GM19455 (cell line): Measurements from ENCODE around the gene POLE4.
A peak's percentile ranks its signal among the peaks of the same experiment; 100 is the strongest.

Experiments used
- ATAC-seq: cut with Tn5 transposase; IDR thresholded peaks from one replicate; pipeline ENCODE4 v1.9.1; 2021; ENCODE audit not compliant: unreplicated experiment

The POLE4 gene

DNA sequence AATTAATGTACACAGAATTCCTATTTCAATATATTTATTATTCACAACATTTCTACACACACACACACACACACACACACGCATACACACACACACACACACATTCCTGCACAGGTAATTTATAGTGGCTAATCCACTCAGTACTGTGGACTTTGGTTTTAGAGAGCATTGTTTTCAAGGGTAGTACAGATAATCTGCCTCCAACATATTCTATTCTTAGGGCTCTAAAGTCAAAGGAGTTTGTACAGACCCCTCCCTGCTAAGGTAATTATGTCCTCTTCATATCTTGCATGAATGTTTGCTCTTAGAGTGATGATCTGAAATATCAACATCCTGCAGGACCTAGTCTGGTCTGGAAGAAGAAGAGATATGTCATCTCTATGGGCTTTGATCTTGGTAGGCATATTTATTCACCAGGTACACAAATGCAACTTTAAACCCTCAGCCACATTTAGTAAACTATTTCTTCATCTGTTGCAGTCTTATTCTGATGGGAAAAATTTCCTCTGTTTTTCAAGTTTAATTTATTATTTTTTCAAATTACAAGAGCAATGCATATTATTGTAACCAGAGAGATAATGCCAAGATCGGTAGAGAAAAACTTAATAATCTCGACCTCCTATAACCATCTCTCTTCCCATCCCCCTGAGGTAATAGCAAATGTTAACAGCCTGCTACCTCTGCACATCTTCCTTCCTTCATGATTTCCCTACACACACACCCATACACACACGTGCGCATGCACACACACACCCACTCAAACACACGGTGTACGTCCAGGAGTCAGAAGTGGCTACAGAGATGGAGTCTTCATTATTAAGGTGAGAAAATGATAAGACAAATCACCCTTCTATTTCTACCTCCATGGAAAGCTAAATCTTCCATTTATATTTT, 18.3 kb upstream of the POLE4 start:
- ATAC-seq, result no peak

DNA sequence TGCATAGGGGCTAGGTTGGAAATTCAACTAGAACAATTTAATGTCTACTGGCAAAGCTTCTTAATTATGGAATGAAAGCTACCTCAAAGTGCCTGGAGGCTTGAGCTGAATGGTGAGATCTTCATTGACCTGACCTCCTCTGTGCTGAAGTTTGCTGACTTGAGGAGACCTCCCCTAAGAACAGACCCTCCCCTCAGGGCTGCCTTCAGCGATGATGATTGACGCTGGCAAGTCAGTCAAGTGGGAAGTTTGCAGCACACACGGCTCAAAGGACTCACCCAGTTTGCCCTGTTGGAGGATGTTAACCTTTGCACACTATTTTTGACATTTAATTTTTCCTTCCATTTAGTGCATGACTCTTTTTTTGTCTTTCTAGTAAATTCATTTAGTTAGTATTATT, 17.2 kb upstream of the POLE4 start:
- ATAC-seq, result no peak

DNA sequence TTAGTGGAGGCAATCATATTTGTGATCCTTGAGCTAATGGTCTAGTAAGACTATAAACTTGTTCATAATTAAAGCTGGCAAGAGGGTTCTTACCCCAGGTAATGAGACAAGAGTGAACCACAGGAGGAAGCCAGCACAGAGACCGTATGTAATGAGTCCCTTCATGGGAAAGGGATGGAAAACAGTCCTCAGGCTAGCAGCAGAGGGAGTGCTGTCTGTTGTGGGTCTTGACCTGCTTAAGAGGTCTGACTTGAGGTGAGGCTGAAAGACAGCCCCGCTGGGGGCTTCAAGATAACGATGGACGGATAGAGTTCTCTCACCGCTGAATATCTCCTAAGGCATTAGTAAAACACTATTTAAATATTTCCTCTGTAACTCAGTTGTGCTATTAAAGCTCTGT, 16.2 kb upstream of the POLE4 start:
- no peak for ATAC-seq

DNA sequence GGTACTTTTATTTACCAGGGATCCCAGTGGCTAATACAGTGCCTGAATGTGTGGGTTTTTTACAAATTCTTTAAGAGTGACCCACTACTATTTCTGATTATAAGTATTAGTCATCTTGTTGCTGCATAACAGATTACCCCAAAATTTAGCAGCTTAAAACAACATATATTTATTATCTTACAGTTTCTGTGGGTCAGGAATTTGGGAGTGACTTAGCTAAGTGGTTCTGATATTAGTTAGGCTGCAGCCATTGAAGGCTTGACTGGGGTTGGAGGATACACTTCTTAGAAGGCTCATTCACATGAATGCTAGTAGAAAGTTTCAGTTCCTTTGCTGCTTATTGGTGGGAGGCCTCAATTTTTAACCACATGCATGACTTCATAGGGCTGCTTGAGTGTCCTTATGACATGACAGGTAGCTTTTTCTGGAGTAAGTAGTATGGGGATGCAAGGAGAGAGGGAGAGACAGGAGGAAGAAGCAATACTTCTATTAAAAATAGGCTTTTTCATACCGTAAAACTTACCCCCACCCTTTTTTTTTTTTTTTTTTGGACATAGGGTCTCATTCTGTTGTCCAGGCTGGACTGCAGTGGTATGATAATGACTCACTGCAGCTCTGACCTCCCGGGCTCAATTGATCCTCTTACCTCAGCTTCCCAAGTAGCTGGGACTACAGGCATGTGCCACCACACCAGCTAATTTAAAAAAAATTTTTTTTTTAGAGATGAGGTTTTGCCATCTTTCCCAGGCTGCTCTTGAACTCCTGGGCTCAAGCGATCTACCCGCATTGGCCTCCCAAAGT, 13.3 kb upstream of the POLE4 start:
- ATAC-seq, result peak; percentile 99

DNA sequence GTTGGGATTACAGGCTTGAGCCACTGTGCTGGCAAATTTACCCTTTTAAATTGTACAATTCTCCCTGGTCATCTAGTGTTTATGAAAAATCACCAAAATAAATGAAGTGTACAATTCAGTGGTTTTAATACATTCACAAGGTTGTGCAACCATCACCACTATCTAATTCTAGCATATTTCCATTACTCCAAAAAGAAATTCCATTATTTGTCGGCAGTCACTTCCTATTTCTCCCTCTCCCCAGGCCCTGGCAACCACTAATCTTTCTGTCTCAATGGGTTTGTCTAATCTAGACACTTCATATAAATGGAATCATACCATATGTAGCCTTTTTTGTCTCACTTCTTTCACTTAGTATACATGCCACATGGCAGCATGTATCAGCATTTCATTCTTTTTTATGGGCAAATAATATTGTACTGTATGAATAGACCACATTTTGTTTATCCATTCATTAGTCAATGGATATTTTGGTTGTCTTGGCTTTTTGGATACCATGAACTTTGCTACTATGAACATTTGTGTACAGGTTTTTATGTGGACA, 12.6 kb upstream of the POLE4 start:
- no peak for ATAC-seq

DNA sequence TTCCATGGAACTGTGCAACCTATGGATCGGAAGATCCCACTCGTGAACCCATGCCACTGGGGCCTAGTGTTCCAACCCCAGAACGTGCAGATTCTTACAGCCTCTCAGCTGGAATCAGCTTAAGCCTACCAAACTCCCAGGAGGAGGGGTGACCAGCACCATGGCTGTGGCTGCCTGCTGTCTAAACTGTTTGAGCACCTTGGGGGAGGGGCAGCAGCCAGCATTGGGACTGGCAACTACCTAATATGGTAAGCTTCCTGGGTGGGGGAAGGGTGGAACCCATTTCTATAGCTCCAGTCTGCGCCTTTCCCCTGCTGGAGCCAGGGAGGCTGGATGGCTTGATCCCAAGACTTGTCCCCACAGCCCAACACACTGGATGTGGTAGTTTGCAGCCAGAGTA, 10.7 kb upstream of the POLE4 start:
- no peak for ATAC-seq

DNA sequence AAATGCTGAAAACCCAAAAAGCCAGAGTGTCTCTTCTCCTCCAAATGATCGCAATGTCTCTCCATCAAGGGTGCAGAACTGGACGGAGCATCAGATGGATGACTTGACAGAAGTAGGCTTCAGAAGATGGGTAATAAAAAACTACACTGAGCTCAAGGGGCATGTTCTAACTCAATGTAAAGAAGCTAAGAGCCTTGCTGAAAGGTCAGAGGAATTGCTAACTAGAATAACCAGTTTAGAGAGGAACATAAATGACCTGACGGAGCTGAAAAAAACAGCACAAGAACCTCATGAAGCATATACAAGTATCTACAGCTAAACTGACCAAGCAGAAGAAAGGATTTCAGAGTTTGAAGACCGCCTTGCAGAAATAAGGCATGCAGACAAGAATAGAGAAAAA, 9.7 kb upstream of the POLE4 start:
- ATAC-seq, result no peak

DNA sequence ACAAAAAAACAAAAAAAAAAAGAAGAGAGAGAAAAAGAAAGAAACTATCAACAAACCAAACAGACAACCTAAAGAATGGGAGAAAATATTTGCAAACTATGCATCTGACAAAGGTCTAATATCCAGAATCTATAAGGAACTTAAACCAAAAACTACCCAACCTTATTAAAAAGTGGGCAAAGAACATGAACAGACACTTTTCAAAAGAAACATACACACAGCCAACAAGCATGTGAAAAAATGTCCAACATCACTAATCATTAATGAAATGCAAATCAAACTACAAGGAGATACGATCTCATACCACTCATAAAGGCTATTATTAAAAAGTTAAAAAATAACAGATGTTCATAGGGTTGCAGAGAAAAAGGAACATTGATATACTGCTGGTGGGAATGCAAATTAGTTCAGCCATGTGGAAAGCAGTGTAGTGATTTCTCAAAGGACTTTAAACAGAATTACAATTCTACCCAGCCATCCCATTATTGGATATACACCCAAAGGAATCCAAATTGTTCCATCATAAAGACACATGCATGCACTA, 7.2 kb upstream of the POLE4 start:
- no peak for ATAC-seq

DNA sequence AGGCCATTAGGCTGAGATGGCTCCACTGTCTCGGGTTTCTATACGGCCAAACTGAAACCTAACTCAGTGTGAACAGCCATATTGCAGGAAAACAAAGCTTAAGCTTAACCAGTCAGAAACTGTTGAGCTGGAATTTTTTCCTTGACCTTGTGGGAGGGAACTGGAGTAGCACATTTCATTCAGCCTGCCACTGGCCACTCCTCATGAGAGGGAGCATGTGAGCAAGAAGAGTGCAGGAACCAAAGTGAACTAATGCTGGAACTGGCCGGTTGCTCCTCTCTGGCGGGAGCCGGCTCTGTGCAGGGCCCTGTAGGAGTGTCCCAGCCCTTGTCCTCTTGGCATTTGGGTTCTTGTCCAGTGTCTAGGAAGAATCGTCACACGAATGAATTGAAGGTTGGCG, 5.9 kb upstream of the POLE4 start:
- no peak for ATAC-seq

DNA sequence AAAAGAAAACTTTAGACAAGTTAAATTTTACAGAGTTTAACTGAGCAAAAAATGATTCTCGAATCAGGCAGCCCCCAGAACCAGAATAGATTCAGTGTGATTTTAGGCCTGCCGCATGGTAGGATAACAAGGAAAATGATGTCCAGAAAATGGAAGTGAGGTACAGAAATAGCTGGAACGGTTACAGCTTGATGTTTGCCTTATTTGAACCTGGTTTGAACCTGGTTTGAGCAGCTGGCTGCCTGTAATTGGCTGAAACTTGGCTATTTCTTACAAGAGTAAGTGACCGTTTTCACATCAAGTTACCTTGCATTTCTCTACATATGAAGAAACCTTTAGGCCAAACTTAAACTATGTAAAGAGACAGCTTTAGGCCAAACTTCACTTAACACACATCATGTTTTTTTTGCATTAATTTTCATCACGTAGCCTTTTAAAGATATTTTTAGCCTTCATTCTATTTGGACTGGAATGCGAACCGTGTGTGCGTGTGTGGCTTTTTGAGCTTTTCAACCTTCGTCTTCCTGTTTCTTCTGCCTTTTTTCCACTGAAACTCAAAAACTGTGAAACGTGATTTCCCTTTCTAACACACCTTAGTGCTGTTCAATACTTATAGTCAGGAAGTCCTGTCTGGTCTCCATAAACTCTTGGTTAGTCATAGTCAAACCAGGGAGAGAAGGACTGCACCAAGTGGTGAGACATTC, 4.5 kb upstream of the POLE4 start:
- no peak for ATAC-seq

DNA sequence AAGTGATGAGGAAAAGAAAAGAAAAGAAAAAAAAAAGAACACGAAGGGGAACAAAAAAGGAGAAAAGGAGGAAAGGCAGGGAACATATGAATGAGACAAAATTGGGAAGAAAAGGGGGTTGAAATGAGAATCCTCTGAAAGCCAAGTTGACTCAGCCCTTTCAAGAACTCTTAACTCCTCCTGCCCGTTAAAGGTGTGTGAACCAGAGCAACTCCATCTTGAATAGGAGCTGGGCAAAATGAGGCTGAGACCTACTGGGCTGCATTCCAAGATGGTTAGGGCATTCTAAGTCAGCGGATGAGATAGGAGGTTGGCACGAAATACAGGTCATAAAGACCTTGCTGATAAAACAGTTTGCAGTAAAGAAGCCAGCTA, 4.0 kb upstream of the POLE4 start:
- no peak for ATAC-seq

DNA sequence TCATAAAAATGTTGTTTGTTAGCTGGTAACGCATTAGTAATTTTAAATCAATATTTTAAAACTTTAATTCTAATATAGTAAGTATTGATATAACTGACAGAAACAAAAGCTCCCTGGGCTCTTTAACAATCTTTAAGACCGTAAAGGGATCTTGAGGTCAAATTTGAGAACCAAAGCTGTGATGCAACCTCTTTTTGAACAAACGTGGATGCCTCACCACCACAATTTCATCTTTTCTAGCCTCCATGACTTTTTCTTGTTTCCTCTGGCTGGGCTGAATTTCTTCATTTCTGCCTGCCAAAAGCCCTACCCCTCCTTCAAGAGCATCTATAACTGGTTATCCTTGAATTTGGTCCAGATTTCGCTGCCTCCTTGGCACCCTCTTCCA, 563 bp upstream of the POLE4 start:
- no peak for ATAC-seq

DNA sequence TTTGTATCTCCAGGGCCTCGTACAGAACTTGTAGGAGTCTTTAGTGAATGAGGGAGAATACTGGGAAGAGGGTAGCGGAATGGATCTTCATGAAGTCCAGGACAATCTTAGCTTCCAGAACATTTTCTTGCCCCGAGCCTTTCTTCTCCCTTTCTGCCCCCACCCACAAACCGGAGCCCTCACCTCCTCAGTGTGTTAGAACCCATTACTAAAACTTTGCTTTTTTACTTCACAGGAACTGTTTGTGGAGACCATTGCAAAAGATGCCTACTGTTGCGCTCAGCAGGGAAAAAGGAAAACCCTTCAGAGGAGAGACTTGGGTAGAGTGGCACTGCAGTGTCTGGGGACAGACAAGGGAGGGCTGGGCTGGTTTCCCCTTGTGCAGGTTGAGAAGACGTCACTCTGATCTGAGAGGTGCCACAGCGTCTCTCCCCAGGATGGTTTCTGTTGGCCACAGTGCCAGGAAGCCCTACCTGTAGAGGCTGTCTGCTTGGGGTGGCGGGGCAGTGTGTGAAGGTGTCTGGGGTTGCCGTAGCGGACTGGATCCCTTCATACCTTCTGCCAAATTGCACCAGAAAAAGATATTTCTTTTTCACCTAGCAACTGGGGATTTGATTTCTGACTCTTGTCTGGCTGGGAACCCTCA, 786 bp downstream of the POLE4 start:
- ATAC-seq, result no peak

DNA sequence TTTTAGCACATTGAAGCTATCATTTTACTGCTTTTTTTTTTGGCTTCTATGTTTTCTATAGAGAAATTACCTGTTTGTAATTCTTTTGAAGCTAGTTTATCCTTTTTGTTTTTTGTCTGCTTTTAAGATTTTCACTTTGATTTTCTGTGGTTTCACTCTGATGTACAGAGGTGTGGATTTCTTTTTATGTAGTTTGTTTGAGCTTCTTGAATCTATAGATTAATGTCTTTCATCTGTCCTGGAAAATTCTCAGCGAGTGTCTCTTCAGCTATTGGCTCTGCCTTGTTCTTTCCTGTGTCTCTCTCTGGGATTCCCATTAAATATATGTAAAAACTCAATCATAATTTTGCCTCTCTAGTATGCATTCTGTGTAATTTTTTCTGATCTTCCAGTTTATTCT, 8.4 kb downstream of the POLE4 start:
- no peak for ATAC-seq

DNA sequence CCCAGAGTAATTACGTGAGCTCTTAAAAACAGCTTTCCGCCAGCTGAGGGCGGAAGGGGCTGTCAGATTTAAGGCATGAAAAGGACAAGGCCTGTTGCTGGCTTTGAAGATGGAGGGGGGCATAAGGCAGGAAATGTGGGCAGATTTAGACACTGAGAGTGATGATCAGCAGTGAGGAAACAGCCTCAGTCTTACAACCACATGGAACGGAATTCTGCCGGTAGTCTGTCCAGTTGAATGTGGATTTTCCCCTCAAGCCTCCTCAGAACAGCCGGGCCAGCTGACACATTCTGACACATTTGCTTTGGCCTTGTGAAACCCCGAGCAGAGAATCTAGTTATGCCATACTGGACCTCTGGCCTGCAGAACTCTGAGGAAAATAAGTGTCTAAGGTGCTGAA, 16.6 kb downstream of the POLE4 start:
- no peak for ATAC-seq

DNA sequence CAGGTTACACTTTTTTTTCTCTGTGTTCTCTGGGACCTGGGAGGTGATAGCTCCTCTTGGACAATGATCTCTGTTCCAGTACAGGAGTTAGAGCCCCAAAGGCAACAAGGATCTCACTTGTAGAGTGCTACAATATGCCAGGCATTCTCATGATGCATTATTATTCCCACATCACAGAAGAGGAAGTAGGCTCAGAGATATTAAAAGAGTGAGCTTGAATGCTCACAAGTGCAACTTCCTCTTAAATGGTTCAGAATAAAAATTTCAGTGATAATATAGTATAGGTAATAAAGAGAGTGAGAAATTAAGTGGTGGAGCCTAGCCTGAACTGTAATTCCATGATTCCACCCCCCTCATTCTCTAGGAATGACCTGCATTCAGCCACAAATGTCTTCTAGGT, 21.4 kb downstream of the POLE4 start:
- ATAC-seq, result no peak

DNA sequence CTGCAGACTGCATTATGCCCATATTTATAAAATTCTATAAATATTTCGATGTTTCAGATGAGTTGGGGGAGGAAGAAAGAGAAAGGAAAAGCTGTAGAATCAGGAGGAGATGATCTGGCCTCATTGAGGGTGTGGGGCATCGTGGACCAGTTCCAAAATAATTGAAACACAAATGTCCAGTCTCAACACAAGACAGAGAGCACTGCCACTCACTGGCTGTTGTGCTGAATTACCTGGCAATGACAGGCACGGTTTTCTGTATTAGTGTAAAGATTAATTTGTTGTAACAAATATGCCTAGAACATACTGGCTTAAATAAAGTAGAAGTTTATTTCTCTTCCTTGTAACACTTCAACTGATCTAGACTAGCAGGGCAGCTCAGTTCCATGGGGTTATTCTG, 24.1 kb downstream of the POLE4 start:
- ATAC-seq, result no peak

DNA sequence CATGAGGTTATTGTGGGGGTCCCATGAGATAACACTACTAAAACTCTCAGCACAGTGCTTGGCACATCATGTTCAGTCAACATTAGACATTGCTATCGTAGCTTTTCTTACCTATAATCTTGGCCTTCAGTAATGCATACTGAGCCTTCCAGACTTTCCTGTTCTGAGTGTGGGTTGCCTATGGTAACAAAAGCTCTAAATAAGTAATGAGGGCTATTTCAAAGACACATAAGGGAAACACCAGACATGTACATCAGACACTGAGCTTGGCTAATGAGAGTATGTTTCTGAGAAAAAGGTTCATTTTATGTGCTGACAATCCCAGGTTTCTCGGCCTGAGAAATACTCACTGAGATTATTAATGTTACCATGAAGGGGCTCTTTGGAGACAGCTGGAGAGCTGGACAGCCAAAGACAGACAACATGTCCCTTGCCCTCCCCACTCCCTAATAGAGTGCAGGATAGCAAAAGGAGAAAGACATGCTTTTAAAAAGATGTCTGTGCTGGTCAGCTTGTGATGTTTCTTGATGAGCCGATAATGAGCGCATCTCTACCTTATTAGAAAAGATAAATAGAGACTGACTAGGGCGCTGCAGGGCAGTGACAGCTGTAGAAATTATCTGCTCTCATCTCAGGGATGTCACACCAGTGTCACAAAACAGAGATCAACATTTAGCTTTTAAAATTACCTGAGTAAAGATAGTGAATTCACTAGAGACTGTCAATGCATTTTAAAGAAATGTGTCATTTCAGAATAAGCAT, 25.4 kb downstream of the POLE4 start:
- no peak for ATAC-seq

DNA sequence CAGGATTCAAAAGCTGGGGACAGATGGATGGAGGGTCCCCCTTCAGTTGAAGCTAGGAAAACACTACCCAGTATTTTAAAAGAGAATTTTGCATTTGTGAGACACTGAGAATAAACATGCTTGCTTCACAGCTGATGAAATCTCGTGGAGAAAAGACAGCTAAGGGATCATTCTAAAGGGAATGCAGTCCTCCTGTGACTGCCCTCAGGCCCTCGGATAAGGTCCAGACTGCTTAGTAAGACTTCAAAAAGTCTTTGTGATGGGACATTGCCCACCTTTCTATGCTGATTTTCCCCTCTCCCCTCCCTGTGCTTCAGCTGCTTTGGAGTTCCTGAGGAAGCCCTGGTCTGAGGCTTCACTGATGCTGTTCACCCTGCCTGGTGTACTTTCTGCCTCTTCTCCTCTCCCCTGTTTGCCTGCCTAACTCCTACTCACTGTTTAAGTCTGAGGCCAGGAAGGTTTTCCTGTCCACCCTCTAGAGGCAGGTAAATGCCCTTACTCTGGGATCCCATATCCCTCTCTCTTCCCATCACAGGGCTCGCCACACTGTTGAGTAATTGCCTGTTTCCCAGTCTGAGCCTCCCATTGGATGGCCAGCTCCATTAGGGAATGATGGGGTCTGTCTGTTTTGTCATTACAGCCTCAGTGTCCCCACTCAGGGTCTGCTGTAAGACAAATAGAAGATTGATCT, 26.6 kb downstream of the POLE4 start:
- no peak for ATAC-seq
